ENCODE results near the gene CNOT9.

CNOT9 gene

GRCh38 chr2:218644721-218645120 is 76.1 kb downstream of the CNOT9 start:
- DNase-seq (ENCODE audit: low read depth): no peak

GRCh38 chr2:218645126-218645525 is 76.5 kb downstream of the CNOT9 start:
- DNase-seq (ENCODE audit: low read depth): no peak
